HG03469 (cell line): ENCODE measurements around the gene MST1.
A peak's percentile ranks its signal among the peaks of the same experiment; 100 is the strongest.

Experiments used
- ATAC-seq: cut with Tn5 transposase; IDR thresholded peaks from one replicate; pipeline ENCODE4 v1.9.1; 2021; ENCODE audit warnings: mild to moderate bottlenecking, moderate library complexity, moderate number of reproducible peaks; ENCODE audit not compliant: unreplicated experiment

Gene MST1

DNA sequence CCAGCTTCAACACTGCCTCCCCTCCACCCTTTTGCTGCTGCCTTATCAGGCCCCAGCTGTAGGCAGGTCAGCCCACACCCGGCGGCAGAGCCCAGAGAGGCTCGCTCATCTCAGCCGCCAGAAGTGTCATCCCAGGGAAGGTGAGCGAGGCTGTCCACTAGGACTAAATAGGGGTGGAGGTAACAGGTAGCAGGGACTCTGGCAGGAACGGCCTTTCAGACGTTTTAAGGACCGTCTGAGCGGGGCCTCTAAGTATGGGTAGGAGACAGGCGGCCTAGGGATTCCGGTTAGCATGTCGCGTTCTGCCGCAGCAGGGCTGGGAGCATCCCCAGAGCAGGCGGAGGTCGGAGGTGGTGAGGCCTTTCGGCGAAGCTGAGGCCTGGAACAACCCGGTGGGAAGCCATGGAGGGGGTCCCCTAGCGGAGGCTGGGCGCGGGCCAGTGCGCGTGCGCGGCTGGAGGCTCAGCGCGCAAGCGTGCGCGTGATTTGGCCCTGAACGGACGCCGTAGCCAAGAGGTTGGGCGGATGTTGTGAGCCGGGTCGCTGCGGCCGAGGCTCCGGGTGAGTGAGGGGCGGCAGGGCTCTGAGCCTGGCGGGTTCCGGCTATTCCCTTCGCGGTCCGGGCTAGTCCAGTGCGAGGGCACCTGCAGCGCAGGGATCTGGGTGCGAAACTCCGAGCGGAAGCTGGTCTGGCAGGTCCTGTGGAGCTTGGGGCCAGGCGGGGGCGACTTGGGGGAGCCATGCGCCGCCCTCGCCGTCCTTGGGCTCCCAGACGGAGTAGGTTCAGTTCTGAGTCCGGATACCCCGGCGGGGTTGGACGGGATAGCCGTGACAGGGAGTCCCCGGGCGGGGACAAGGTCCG, at the start of gene MST1, which contains the start of gene RNF123:
Gene MST1 (minus strand): TSS at position 429 of the 862 bp plus-strand sequence. CDS start 783 bp downstream, outside the sequence.
Gene RNF123 (plus strand): TSS at position 512 of the 862 bp plus-strand sequence. CDS start 1,609 bp downstream, outside the sequence.
- ATAC-seq: no peak

DNA sequence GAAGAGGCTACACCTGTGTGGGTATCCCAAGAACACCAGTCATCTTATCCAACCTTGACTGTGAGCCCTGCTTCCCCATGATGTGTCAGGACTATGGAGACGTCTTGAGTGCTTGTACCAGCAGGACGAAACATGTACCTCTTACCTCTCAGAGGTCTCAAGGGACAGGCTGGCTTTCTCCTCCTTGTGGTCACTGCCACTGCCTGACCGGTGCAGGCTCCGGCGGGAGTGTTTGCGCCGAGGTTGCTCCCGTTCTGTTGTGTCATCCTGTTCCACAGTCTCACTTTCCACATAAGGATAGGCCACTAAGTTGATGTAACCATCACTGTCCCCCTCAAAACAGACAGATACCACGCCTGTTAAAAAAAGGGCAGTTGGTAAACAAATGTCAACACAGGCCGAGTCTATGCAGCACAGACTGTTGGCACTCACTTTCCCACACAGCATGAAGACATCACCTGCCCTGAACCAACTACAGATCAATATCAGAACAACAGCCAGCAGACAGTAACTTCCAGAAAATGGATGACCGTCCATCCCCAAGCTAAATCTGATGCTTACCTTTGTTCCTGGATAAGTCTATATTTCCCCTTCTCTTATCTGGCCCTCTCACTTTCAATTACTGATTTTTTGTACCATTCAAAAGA, 48.9 kb upstream of the MST1 start:
- ATAC-seq: no peak

GRCh38 chr3:49734752-49735151, 45.5 kb upstream of the MST1 start:
- no peak for ATAC-seq

DNA sequence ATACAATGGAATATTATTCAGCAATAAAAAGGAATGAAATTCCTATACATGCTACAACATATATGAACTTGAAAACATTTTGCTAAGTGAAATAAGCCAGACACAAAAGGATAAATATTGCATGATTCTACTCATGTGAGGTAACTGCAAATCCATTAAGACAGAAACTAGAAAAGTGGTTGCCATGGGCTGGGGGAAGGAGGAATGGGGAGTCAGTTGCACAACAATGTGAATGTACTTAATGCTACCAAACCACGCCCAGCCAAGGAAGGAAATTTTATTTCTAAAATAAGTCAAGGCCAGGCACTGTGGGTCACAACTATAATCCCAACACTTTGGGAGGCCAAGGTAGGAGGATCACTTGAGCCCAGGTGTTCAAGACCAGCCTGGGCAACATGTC, 44.3 kb upstream of the MST1 start:
- ATAC-seq: no peak

DNA sequence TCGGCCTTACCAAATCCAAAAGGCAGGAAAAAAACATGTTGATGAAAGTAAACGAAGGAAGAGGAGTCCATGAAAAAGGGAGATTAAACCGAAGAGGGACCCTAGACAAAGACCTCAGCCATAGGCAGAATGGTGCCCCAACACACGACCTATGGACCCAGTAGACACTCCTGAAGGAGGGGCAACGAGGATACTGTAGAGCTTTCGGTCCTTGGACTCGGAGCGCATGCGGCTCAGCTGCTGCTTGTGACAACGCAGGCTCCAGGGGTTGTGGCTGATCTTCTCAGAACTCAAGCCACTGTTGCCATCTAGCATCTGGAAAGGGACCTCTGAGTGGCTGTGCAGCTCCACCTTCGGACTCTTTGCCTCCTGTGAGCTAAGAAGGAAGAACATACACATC, 43.3 kb upstream of the MST1 start:
- no peak for ATAC-seq

DNA sequence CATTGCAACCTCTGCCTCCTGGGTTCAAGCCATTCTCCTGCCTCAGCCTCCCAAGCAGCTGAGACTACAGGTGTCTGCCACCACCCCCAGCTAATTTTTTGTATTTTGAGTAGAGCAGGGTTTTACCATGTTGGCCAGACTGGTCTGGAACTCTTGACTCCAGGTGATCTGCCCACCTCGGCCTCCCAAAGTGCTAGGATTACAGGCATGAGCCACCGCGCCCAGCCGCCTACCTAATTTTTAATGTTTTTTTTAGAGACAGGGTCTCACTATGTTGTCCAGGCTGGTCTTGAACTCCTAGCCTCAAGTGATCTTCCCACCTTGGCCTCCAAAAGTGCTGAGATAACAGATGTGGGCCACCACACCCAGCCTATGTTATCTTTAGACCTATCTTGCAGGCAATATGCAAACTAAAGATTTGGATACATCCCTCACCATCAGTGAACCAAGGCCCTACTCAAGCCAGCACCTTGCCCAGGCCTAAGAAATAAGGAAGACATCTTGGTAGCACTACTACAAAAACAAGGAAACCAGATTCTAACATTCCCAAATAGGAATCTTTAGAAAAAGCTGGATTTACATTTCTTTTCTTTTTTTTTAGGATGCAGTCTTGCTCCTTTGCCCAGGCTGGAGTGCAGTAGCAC, 40.8 kb upstream of the MST1 start:
- ATAC-seq: no peak

DNA sequence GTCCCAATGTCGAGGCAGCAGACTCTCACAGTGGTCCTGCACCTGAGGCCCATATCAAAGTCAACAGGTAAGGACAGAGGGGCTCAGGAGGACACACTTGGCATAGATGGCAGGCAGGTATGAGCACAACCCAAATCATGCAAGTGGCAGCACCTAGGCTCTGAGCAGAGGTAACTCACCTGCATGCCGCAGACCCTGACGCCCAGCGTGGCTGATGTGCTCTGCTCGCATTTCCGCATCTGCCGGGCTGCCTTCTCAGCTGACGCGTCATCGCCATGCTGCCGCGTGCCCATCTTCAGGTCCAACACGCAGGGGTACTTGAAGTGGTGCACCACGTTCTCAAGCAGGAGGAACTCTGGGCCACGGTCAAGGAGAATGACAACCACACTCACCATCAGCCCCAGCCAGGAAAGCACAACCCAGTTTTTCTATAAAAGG, 38.7 kb upstream of the MST1 start:
- ATAC-seq: no peak

DNA sequence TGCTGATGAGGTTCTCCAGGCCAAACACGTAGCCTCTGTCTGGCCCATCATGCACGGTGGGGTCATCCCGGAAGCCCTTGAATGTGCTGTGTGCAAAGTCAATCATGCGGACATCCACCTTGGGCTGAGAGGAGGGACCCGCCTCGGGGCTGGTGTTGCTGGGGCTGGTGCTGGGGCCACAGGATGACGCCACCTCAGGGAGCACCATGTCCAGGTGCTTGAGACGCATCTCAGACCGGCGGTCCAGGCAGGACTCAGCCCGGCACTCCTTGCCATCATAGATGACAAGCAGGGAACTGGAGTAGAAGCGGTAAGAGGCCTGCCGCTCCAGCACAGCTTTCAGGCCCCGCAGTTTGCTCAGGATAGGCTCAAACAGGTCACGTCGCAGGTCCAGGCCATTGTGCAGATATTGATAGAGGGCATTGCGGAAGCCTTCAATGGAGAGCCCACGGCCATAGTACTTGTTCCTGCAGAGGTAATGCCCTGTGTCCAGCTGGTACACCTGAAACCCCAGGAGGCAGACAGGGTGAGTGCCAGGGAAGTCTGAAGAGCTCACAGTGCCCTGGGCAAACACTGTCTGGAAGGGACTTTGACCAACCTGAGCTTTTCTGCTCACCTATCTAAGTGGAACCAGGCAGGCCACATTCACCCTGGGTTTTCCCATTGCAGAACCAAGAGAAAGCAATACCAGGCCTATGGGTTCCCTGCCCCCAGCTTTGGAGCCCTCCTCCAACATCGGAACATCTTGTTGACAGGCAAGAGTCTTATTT, 38.1 kb upstream of the MST1 start:
- no peak for ATAC-seq

- ATAC-seq: no peak
These were observed 36.8 kb upstream of the MST1 start for GRCh38 chr3:49725906-49726681.

DNA sequence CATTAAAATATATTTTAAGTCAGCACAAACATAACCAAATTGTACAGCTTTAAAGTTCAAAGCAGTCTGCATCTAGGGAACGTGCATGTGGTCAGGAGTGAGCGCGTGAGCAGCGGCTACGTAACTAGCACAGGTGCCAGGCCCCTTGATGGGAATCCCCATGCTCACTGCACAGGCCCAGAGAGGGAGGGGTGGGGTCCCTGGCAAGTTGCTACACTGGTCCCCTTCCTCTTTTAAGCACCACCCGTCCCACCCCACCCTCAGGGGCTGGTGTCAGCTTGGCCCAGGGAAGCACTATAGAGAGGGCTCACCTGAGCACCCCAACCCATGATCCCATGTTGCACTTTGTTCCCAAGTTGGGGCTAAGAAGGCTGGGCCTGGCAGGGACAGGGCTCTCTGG, 35.3 kb upstream of the MST1 start:
- no peak for ATAC-seq

- ATAC-seq: peak; percentile 72
These were observed 34.6 kb upstream of the MST1 start, which contains the start of gene GMPPB for GRCh38 chr3:49723628-49724551. Gene GMPPB, minus strand, starts transcription at chr3:49723951. Its CDS starts 225 bp downstream, at chr3:49723726.

- no peak for ATAC-seq
These were observed 34.0 kb upstream of the MST1 start for GRCh38 chr3:49723296-49723627.

GRCh38 chr3:49722896-49723295, 33.6 kb upstream of the MST1 start:
- ATAC-seq: no peak

GRCh38 chr3:49721896-49722781, 32.9 kb upstream of the MST1 start:
- ATAC-seq: no peak

DNA sequence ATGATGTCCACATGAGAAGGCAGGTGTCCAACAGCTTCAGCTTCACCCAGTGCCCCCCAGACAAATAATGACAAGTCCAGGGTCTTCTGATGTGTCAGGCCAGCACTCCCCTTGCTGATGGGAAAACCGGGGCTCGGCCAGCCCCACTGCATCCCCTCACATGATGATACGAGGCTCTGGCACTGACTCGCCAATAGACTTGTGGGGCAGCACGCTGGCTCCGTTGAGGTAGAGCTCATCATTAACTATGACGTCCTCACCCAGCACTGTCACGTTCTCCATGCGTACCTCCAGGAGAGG, 32.3 kb upstream of the MST1 start:
- no peak for ATAC-seq

GRCh38 chr3:49720855-49721595, 31.8 kb upstream of the MST1 start:
- ATAC-seq: no peak

- ATAC-seq: no peak
These were observed 30.1 kb upstream of the MST1 start, which contains the start of gene AMIGO3 for GRCh38 chr3:49719214-49719884. Gene AMIGO3, minus strand, starts transcription at chr3:49719684. Its CDS starts 219 bp downstream, at chr3:49719465.
